Ecto neural progenitor cell (in vitro differentiated cells): Measurements from ENCODE around the gene SH3RF2.
"Not testable (repeated sequence)": the region's sequence is repeated elsewhere in the genome, so short reads cannot be mapped to it uniquely, and the experiment has no call there.

Experiments
- DNase-seq: peaks from one replicate; pipeline ENCODE4 v3.0.0-alpha.2; 2018; ENCODE audit warnings: low spot score

SH3RF2 gene

DNA sequence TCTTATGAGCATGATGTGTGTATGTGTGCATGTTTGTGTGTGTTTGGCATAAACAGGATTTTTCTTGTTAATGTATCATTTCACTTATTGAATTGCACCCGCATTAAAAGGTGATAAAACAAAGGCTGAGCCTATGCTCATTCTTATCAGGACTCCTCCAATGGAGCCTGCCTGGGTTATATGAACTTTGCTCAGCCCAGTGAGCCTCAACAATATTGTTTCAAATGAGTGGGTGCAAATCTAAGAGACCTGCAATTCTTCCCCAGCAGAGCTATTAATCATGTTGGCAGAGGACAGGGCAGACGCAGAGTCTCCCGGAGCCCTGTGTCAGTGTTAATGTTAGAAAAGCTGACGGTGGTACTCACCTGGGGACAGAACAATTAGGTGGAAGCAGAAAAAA, 71.6 kb downstream of the SH3RF2 start:
- DNase-seq = no peak

DNA sequence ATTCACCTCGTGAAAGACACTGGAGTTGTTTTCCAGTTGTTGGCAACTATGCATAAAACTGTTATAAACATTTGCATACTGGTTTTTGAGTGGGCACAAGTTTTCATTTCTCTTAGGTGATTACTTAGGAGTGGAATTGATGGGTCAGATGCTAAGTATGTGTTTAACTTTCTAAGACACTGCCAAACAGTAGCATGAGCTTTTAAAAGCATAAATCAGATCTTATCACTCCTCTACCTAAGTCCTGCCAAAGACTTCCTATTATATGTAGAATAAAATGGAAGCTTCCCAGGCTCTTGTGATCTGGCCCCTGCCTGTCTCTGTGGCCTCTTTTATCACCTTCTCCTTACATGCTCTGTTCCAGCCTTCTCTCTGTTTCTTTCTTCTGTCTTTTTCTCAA, 72.6 kb downstream of the SH3RF2 start:
- no peak for DNase-seq

DNA sequence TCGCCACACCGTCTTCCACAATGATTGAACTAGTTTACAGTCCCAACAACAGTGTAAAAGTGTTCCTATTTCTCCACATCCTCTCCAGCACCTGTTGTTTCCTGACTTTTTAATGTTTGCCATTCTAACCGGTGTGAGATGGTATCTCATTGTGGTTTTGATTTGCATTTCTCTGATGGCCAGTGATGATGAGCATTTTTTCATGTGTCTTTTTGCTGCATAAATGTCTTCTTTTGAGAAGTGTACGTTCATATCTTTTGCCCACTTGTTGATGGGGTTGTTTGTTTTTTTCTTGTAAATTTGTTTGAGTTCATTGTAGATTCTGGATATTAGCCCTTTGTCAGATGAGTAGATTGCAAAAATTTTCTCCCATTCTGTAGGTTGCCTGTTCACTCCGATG, 74.1 kb downstream of the SH3RF2 start:
- DNase-seq = not testable (repeated sequence)

DNA sequence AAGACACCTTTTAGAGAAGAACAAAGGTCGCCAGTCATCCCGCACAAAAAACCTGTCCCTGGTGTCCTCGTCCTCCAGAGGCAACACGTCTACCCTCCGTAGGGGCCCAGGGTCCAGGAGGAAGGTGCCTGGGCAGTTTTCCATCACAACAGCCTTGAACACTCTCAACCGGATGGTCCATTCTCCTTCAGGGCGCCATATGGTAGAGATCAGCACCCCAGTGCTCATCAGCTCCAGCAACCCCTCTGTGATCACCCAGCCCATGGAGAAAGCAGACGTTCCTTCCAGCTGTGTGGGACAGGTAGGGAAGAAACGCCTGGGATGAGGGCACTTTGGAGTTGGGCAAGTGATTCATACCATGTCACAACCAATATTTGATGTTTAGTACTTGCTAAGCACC, 77.4 kb downstream of the SH3RF2 start:
- DNase-seq = no peak

DNA sequence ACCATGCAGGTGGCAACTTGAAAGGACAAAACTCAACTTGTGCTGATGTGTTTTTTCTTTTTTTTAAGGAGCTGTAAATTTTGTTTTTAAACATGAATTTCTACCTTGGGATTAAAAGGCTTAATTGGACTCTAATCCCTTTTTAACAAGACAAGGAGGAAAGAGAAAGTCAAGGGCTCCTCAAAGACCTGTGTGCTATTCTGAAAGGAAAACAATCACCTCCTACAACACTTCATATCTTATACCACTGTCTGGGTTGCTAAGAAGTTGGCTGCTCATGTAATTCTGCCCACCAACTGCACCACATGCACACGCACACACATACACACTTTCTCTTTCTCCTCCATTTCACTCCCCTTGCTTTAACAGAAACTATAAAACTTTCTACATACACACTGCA, 78.6 kb downstream of the SH3RF2 start:
- DNase-seq = no peak

DNA sequence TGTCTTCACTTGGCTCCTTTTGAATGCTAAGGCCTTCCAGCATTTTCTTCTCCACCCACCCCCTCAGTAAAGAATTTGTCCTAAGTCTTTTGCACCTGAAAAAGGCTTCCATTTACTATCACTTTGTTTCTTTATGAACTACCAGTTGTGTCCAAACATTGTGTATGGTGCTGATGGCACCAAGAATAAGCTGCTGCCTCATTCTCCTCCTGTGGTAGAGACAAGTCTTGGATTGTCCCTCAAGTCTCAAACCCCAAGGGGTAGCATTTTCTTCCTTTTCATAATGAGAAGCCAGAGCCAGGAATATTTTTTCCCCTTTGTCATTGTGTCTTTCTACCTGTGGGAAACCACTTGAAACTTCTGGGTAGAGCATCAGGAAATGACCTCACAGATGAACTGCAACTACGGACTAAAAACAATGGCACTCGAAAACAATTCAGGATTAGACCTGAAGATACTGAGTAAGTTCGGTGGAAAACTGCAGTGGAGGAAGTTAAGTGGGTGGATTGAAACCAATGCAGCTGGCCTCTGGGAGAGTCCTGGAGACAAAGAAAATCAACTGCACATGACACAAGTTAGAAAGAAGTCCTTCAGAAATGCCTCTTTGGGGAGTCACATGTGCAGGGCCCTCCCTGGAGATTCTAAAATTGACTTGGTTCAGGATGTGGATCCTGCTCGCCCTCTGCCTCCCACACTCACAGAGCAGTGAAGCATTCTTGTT, 80.5 kb downstream of the SH3RF2 start:
- DNase-seq = no peak

DNA sequence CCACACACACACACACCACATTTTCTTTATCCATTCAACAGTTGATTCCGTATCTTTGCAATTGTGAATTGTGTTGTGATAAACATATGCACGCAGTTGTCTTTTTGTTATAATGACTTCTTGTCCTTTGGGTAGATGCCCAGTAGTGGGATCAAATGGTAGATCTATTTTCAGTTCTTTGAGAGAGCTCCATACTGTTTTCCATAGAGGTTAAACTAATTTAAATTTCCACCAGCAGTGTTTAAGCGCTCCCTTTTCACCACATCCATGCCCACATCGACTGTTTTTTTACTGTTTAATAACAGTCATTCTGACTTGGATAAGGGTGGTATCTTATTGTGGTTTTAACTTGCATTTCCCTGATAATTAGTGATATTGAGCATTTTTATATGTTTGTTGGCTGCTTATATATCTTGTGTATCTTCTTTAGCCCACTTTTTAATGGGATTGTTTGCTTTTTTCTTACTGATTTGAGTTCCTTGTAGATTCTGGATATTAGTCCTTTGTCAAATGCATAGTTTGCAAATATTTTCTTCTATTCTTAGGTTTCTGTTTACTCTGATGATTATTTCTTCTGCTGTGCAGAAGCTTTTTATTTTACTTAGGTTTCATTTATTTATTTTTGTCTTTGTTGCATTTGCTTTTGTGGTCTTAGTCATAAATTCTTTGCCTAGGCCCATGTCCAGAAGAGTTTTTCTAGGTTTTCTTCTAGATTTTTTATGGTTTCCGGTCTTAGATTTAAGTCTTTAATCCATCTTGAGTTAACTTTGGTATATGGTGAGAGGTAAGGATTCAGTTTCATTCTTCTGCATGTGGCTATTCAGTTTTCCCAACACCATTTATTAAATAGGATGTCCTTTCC, 82.4 kb downstream of the SH3RF2 start:
- no peak for DNase-seq

DNA sequence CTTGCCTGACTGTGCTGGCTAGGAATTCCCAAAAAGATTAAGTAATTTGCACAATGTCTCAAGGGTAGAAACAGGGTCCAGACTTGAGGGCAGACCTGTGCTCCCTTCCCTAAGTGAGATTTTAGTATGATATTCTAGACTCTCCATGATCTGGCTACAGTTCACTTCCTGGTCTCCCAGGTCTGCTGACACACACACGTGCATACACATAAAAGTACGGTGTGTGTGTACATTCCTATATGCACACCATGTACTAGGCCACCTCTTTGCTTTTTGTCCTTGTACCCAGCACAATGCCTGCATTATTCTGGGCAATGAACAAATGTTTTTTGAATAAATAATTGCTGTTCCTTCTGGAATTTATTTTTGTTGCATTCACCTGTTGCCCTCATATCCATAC, 83.7 kb downstream of the SH3RF2 start:
- no peak for DNase-seq

DNA sequence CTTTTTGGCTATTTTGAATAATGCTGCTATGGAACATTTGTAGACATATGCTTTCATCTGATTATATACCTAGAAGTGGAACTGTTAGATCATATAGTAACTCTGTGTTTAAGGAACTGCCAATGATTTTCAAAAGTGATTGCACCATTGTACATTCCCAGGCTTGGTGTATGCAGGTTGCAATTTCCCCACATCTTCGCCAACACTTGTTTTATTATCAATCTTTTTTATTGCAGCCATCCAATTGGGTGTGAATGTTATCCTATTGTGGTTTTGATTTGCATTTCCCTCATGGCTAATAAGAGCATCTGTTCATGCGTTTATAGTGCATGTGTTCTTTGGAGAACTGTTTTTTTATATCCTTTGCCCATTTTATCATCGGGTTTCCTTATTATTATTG, 87.7 kb downstream of the SH3RF2 start:
- no peak for DNase-seq

DNA sequence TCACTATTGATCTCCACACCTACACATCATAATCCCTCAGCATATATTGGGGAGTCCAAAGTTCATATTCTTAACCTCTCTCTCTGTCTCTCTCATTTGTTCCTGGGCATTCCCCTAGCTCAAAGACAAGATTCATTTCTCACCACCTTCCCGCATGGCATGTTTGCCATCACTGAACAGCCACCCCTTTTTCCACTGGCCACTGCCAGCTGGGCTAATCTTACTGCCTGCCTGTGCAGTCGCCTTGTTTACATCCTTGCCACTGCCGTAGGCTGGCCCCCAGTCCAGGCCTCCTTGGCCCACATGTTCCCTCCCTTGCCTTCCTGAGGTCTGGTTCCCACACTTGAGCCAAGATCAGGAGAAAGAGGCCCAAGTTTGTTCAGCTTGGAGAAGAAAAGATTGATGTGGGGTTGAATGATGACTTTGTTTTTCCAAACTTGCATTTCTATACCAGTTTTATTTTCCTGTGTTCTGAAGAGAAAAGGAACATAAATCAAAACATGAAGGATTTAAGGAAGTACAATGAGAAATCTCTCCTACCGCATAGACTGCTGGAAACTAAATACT, 88.8 kb downstream of the SH3RF2 start:
- no peak for DNase-seq

DNA sequence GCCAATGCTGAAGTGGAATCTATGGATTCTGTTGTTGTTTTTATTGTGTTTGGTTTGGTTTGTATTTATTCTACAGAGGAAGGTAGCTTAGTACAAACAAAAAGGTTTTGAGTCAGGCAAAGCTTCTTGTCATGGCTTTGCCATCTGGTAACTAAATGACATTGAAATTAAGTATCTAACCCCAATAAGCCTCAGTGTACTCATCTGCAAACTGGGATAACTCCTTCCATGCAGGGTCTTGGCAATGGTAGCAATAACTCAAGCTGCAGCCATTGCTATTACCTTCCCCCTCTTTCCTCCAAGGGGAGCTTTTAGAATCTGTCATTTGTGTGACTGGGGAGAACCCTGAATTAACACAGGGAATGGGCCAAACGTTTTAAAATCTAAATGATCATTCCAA, 89.3 kb downstream of the SH3RF2 start:
- DNase-seq = no peak

DNA sequence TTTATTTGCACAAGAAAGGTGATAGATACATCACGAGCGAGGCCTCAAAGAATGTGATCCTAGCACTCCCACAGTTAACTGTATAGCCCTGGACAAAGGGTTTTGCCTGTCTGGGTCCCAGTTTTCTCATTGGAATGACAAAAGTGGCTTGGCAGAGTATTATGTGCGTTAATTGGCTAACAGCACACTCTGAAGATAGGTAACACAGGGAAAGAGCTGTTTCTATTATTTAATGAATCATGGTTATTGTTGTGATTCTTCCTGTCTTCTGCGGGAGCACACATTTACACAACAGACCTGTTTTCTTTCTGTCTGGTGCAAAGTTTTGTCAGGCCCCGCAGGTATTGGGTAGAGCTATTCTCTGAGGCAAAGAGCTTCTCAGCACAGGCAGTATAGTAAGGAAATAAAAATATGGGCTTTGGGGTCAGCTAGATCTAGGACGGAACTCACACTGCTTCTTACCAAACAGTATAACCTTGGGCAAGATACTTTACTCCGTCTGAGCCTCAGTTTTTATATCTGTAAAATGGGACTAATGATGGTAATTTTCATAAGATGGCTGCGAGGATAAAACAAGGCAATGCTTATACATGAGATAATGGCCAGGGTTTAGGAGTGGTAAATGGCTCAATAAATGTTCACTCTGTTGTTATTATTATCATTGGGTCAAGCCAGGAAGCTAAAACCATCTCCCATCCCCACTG, 90.1 kb downstream of the SH3RF2 start:
- DNase-seq = no peak

DNA sequence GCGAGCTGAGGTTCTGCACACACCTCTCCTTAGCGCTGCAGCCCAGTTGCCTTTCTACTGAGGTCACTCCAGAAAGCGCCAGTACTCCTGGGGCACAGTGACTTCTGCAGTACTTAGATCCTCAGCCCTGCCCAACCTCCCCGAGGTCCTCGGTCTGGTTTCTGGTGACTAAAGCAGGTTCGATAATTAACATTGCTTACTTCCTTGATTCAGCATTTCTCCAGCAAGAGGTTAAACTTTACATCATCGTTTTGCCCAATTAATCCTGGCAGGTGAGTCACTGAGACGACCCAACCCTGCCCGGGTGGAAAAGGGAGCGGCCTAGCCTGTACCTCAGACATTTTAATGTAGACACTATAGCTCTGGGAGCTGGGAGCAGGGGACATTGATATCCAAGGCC, 91.4 kb downstream of the SH3RF2 start:
- no peak for DNase-seq

DNA sequence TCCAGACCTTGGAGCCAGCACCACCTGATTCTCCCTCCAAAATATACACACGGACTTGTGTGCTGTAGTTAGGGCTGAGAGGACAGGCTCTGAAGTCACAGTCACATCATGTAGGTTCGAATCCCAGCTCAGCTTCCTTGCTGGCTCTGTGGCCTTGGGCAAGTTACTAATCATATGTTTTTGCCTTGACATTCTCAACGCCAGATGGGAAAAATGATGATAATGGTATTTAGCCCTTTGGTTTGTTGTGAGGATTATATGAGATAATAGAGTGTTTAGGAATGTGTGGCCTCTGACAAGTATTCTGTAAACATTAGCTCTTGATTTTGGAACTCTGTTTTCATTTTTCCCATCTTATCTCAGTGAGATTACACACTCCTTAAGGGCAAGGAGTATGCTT, 96.5 kb downstream of the SH3RF2 start:
- DNase-seq = no peak

DNA sequence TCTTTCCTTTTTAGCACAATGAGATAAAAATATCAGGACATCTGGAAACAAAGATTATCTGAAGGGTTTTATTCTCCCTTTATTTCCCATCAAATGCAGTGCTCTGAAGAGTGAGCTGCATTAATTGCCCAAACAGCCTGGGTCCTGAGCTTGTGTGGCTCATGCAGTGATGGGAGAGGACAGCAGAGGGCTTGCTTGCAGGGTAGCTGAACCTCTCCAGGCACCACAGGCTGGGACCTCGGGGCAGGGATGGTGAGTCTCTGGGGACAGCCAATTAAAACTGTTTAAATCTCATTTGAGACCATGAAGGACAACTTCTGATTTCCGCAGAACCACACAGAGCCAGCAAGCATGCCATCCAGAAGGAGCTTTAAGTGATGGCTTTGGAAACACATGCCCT, 97.7 kb downstream of the SH3RF2 start:
- DNase-seq = no peak

DNA sequence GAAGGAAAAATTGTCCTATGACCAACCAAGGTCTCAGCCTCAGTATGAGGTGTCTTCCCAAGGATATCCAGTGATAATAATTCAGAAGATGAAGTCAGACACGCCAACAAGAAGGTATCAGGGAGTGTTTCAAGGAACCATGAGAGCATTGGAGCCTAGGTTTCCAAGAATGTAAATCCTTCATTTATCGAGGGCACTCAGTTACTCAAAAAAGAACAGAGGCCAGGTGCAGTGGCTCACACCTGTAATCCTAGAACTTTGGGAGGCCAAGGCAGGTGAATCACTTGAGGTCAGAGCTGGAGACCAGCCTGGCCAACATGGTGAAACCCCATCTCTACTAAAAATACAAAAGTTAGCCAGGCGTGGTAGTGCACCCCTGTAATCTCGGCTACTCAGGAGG, 98.2 kb downstream of the SH3RF2 start:
- no peak for DNase-seq

DNA sequence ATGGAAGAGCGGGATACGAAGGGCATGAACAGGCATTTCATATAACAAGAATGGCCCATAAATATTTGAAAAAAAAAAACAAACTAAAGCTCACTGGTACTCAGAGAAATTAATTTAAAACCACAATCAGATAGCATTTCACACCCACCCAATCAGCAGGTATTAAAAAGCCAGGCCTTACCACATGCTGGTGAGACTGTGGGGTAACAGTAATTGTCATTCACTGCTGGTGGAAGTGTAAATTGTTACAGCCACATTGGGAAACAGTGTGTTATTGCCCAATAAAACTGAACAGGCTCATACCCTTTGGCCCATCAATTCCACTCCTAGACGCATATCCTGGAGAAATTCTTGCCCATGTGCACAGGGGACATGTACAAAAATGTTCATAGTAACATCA, 103.0 kb downstream of the SH3RF2 start:
- DNase-seq = no peak

DNA sequence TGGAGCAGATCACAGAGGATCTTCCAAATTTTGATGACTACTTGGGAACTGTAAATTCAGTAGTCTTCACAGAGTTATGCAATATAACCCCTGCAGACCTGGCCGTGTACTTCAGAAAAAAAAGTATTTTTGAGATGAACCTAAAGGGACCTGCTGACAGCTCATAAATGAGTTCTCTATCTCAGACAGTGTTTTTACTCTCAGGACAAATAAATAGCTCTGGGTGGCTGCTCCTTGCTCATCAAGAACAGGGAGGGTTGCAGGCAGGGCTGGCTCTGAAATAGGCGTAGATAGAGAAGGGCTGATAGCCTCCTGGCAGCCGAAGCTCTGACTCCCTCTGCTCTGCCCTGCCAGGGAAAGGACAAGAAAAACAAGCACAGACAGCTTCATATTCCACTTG, 104.1 kb downstream of the SH3RF2 start:
- no peak for DNase-seq

DNA sequence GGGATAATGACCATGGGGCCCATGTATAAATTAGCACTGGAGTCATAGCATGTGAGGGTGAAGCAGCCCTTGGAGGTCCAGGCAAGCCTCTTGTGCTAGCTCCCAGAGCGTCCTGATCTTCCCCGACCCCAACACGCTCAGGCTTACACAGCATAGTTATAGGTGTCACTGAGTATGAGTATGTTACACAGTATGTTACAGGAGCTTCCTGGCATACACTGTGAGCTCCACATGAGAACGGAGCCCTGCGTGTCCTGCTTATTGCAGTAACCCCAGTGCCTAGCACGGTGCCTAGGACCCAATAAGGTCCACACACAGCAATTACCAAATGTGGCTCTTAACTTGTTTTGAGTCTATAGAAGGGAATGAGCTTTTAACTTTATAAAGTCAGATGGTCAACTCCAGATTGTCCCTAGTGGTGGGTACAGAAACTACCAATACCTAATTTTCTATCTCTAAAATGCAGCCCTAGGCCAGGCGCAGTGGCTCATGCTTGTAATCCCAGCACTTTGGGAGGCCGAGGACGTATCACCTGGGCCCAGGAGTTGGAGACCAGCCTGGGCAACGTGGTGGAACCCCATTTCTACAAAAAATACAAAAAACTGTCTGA, 104.9 kb downstream of the SH3RF2 start:
- DNase-seq = no peak

DNA sequence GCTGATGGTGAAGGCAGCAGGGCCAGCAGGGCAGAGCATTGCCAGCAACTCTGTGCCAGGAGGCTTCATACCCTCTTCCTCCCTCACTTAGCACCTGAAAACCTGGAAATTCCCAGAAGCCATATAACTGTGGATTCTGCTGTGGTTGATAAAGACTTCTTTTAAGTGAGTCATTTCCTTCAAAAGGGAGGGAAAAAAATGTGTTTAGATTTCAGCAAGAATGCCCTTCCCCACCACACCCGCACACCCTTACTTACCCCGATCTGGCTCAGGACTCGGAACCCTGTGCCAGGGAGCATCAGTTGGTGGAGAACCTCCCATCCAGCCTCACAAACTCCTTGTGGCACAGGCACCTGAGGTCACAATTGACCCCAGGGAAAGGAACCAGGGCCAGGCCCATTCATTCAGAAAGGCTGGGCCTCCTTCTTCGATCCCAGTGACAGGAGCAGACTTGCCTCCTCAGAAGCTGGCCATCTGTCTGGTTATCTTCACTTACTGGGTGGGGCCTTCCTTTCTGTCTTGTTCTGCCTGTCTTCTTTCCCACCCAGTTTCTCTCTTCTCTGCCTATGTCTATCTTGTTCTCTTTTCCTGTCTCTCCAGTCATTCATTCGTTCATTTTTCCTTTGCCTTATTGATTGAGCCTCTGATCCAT, 106.4 kb downstream of the SH3RF2 start:
- no peak for DNase-seq

DNA sequence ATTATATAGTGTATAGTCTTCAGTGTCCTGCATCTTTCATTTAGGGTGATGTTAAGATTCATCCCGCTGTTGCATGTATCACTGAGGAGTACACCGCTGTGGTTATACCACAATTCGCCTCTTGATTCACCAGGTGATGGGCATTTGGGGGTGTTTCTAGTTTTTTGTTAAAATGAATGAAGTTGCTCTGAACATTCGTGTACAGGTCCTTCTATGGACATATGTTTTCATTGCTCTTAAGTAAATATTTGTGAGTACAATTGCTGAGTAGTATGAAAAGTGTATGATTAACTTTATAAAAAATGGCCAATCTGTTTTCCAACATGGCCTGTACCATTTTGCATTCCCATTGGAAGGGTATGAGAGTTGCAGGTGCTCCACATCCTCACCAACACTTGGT, 107.3 kb downstream of the SH3RF2 start:
- DNase-seq = no peak

DNA sequence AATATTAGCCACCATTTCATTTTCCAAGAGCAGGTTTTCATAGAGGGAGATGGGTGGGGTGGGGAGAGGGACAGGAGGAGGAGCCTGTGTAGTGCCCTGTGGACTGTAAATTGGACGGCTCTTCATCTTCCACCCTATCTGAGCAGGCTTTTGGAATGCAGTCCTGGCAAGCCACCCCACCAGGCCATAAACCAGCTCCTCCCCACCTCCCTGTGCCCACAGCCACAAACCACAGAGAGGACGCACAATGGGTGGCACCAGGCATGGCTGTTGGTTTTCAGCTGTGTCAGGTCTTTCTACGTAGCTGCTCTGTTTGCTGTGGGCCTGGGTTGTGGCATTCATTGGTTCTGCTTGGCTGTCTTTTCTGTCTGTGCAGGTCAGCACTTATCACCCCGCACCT, 111.0 kb downstream of the SH3RF2 start:
- no peak for DNase-seq
